Pancreas (tissue), 10 donors: Measurements from ENCODE around the gene RNASE9. TPM values are rescaled to one million over a fixed set of nuclear protein-coding genes. Genes with fewer than 3 reads are reported as not detected.
"Not testable (repeated sequence)": the region's sequence is repeated elsewhere in the genome, so short reads cannot be mapped to it uniquely, and the experiment has no call there.

ENCODE experiments used
- ATAC-seq, 4 donors: fragments of 200-7000 bp; cut with Tn5 transposase; one replicate each; pipeline versions ENCODE4 v1.8.0 to v1.9.1; 2020; ENCODE audit warnings: mild to moderate bottlenecking in 4 of 4, moderate library complexity in 4 of 4
- DNase-seq, 6 donors: peaks; one replicate each; pipeline ENCODE4 v3.0.0-alpha.2; 2020
- FAIRE-seq: peaks from 2 replicates; lab custom pipeline; 2012; peaks lifted over from hg19 to GRCh38; lab: Jason Lieb, UNC
- H3K27ac ChIP-seq, 4 donors: fragments of 200-600 bp; sonication (generic); 1 replicate in 3 of 4; 2 replicates in 1 of 4; pipeline versions ENCODE4 v1.5.0 to v1.8.0; 2020
- H3K27me3 ChIP-seq, 4 donors: fragments of 200-600 bp; one replicate each; pipeline ENCODE4 v1.8.0; 2021
- H3K36me3 ChIP-seq, 3 donors: fragments of 200-600 bp; sonication (generic) in 1 of 3; one replicate each; pipeline versions ENCODE4 v1.5.0 to v1.8.0; 2020 to 2021
- H3K4me1 ChIP-seq, 3 donors: fragments of 200-600 bp; one replicate each; pipeline ENCODE4 v1.8.0; 2021
- H3K4me3 ChIP-seq, 4 donors: fragments of 200-600 bp; sonication (generic) in 2 of 4; one replicate each; pipeline versions ENCODE4 v1.5.0 to v1.8.0; 2020 to 2021
- H3K9me3 ChIP-seq, 4 donors: fragments of 200-600 bp; one replicate each; pipeline ENCODE4 v1.8.0; 2021
- WGBS, 2 donors: extraction: QIAGEN DNeasy Blood & Tissue Kit; methylation state at CpG; one replicate each; pipeline ENCODE4 v1.1.7; 2013; 5-methylcytosine and 5-hydroxymethylcytosine counted together
- intact Hi-C, 3 donors: fragments of 100-400 bp; cut with DNase I; formaldehyde crosslinking; loops; one replicate each; pipeline versions ENCODE4 v1.11.1 to v1.14.2; 2022
- polyA plus RNA-seq, 2 donors: library from polyadenylated mRNA; stranded (reverse); fragments of 200-250 nt; gene quantifications; one replicate each; pipeline ENCODE4 v1.2.3, GENCODE V29; 2013
- total RNA-seq, 6 donors: library from RNA; stranded (reverse); fragmentation: NEBNext Ultra II Directional in 4 of 6; extraction: Animal tissue kit (Norgen Biotek cat#: 25700) in 4 of 6; gene quantifications; one replicate each; pipeline versions ENCODE4 v1.2.1 to v1.2.4, GENCODE V29; 2021 to 2023
- TF ChIP-seq, protein P1 (sequence below), 4 donors: fragments of 200-600 bp; sonication (generic) in 3 of 4; IDR thresholded peaks; one replicate each; pipeline versions ENCODE4 v1.5.0 to v1.8.0; 2021; ENCODE audit warnings: antibody characterized with exemption in 4 of 4
- donor health status: healthy with polysubstance abuse.
- donor health status: DM: no; HTN: no; CAD: no; lungs with moderate emphysema.
- donor health status: DM: no; HTN: no; CAD: no.
- donor health status: control.
- donor health status: control.
- donor health status: Bipolar disorder and iron deficiency.
- donor health status: DM: yes; HTN: yes; CAD: no.
- donor health status: DM: no; HTN: no; CAD: no.
- donor health status: DM: no; HTN: no; CAD: no.
- donor health status: DM: yes; HTN: yes; CAD: no.

RNASE9 gene
- total and polyA plus RNA-seq, 8 donors, result not detected

DNA sequence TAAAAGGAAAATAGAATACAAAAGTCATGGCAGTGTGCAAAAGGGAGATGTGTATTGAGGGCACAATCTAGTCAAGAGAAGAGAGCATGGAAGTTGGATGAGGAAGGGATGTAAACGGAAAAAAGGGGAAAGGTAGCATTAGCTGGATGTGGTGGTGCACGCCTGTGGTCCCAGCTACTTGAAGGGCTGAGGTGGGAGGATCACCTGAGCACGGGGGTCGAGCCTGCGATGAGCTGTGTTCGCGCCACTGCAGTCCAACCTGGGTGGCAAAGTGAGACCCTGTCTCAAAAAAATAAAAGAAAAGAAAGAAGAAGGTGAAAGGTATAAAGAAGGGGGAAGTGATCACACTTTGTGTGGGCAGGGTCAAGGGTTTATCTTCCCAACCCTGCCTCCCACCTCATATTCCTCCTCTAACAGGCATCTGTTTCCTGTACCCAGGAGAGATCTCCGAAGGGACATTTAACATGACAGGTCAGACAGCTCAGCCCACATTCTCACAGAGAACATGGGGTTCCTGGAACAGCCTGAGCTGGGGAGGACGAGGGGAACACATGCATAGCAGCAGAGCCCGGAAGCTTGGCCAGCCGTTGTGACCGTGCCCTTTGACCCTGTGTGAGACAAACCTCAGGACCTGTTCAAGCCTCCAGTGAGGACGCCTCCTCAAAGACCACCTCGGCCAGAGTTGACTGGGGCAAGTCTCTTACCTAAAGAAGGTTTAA is 18.1 kb upstream of the RNASE9 start:
- Histone ChIP-seq H3K9me3 (no peaks in the 10 kb centered on the region), H3K4me3 (no peak overlapping the region), H3K27ac (no peak overlapping the region), H3K36me3 (no peaks in the 10 kb centered on the region), H3K27me3 (no peaks in the 10 kb centered on the region), H3K4me1 (no peaks in the 10 kb centered on the region)
- ATAC-seq (no peak), DNase-seq (no peak), FAIRE-seq (no peak)
- WGBS, 2 donors, result 71 to 77% methylated on average over 14 of the region's 14 CpGs
- intact Hi-C loops, result no loop called here
- TF ChIP-seq, protein P1, sequence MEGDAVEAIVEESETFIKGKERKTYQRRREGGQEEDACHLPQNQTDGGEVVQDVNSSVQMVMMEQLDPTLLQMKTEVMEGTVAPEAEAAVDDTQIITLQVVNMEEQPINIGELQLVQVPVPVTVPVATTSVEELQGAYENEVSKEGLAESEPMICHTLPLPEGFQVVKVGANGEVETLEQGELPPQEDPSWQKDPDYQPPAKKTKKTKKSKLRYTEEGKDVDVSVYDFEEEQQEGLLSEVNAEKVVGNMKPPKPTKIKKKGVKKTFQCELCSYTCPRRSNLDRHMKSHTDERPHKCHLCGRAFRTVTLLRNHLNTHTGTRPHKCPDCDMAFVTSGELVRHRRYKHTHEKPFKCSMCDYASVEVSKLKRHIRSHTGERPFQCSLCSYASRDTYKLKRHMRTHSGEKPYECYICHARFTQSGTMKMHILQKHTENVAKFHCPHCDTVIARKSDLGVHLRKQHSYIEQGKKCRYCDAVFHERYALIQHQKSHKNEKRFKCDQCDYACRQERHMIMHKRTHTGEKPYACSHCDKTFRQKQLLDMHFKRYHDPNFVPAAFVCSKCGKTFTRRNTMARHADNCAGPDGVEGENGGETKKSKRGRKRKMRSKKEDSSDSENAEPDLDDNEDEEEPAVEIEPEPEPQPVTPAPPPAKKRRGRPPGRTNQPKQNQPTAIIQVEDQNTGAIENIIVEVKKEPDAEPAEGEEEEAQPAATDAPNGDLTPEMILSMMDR (IDR thresholded peaks at IDR 0.05), result no peak

DNA sequence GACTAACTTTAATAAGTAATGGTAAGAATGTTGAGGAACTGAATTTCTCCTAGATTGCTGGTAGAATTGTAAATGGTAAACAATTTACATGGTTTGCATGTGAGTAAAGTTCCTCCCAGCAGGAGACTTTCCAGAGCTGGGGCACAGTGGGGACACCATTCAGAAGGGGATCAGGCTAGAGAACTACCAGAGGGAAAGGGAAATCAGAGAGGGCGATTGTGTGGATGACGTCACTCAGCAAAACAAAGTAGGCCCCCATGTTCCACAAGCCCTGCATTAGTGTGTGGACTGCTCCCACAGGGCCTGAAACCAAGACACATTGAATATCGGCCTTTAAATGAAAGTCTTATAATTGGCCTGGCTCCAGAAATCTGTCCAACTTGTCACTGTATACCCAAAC is 17.5 kb upstream of the RNASE9 start:
- intact Hi-C loops, result no loop called here
- Histone ChIP-seq H3K27ac (no peak overlapping the region), H3K9me3 (no peaks in the 10 kb centered on the region), H3K4me3 (no peak overlapping the region), H3K4me1 (no peaks in the 10 kb centered on the region), H3K36me3 (no peaks in the 10 kb centered on the region), H3K27me3 (no peaks in the 10 kb centered on the region)
- TF ChIP-seq, protein P1 (IDR thresholded peaks at IDR 0.05), result no peak
- 72 to 75% methylated on average over 3 of the region's 3 CpGs for WGBS, 2 donors
- DNase-seq, result no peak
- no peak for FAIRE-seq
- no peak for ATAC-seq

DNA sequence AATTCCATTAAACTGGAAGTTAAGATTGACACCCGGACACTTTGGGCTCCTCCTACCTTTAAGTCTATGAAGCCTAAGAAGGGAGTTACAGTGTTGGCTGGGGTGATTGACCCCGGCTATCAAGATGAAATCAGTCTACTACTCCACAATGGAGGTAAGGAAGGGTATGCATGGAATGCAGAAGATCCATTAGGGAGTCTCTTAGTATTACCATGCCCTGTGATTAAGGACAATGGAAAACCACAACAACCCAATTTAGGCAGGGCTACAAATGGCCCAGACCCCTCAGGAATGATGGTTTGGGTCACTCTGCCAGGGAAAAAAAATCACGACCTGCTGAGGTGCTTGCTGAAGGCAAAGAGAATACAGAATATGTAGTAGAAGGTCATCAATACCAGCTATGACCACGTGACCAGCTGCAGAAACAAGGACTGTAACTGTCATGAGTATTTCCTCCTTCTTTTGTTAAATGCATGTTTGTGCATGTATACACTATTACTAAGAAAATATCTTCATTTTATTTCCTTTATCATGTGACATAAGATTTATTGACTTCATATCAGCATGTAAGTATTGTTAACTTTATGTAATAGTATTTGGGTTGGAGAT is 11.6 kb upstream of the RNASE9 start:
- H3K9me3 ChIP-seq, ATAC-seq, H3K27me3 ChIP-seq, FAIRE-seq, H3K4me1 ChIP-seq, H3K4me3 ChIP-seq, DNase-seq, H3K36me3 ChIP-seq, intact Hi-C loops, H3K27ac ChIP-seq: not testable (repeated sequence)
- 60 to 62% methylated on average over 4 of the region's 4 CpGs for WGBS, 2 donors

DNA sequence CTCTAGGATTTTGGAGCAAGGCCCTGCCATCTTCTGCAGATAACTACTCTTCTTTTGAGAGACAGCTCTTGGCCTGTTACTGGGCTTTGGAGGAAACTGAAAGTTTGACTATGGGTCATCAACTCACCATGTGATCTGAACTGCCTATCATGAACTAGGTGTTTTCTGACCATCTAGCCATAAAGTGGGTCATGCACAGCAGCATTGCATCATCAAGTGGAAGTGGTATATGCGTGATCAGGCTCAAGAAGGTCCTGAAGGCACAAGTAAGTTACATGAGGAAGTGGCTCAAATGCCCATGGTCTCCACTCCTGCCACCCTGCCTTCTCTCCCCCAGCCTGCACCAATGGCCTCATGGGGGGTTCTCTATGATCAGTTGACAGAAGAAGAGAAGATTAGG is 9.9 kb upstream of the RNASE9 start:
- FAIRE-seq, ATAC-seq, H3K9me3 ChIP-seq, intact Hi-C loops, H3K4me1 ChIP-seq, H3K36me3 ChIP-seq, H3K4me3 ChIP-seq, H3K27ac ChIP-seq, DNase-seq, H3K27me3 ChIP-seq: not testable (repeated sequence)
- 73 to 83% methylated on average over 1 of the region's 1 CpG for WGBS, 2 donors

DNA sequence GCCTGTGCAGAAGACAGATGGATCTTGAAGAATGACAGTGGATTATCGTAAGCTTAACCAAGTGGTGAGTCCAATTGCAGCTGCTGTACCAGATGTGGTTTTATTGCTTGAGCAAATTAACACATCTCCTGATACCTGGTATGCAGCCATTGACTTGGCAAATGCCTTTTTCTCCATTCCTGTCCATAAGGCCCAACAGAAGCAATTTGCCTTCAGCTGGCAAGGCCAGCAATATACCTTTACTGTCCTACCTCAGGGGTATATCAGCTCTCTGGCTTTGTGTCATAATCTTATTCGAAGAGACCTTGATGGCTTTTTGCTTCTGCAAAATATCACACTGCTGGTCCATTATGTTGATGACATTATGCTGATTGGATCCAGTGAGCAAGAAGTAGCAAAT is 9.0 kb upstream of the RNASE9 start:
- H3K27ac ChIP-seq, H3K4me3 ChIP-seq, intact Hi-C loops, H3K27me3 ChIP-seq, ATAC-seq, H3K36me3 ChIP-seq, H3K9me3 ChIP-seq, H3K4me1 ChIP-seq, DNase-seq, FAIRE-seq: not testable (repeated sequence)
- WGBS, 2 donors, result 64 to 74% methylated on average over 2 of the region's 2 CpGs

DNA sequence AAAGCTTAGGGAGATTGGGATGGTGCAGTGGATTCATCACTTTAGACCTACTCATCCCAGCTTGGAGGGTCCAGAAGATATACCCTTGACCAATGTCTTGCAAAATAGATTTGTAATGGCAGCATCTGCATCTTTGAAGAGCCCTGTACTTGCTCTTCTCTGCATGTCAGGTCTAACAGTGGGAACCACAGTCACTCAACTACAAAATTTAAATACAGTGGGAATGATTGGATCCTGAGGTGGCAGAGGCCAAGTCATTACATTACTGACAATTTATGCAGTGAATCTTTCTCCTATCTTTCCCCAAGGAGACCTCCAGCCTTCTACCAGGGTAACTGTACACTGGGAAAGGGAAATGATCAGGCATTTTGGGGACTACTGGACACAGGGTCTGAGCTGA is 8.2 kb upstream of the RNASE9 start:
- no peak for ATAC-seq
- H3K4me3 ChIP-seq, result no peak overlapping the region
- no peak for FAIRE-seq
- TF ChIP-seq, protein P1 (IDR thresholded peaks at IDR 0.05), result no peak
- intact Hi-C loops, result no loop called here
- DNase-seq, result no peak
- H3K4me1 ChIP-seq, result no peaks in the 10 kb centered on the region
- no peaks in the 10 kb centered on the region for H3K36me3 ChIP-seq
- H3K27me3 ChIP-seq, result no peaks in the 10 kb centered on the region
- H3K9me3 ChIP-seq, result no peaks in the 10 kb centered on the region
- H3K27ac ChIP-seq, result no peak overlapping the region
